22Rv1 (cell line): Measurements from ENCODE around the gene EPAS1.

ENCODE experiments used
- CTCF ChIP-seq: fragments of 450-650 bp; IDR thresholded peaks from 2 replicates; pipeline ENCODE4 v1.5.1; 2017; ENCODE audit warnings: mild to moderate bottlenecking
- ZFX ChIP-seq: fragments of 450-650 bp; IDR thresholded peaks from 2 replicates; pipeline ENCODE4 v1.6.1; 2017; ENCODE audit warnings: antibody characterized with exemption, borderline replicate concordance

GRCh38 chr2:46337208-46337994, 40.2 kb downstream of the EPAS1 start:
- TF ChIP-seq CTCF (no peak), ZFX (no peak)
